Neural progenitor cell (in vitro differentiated cells): ENCODE data around the gene PLCB1.

ENCODE experiments used
- CTCF ChIP-seq: fragments of 200-600 bp; sonication (generic); IDR thresholded peaks from 2 replicates; pipeline ENCODE4 v1.5.1; 2017; ENCODE audit warnings: antibody characterized with exemption, mild to moderate bottlenecking
- EZH2 ChIP-seq: fragments of 200-600 bp; sonication (generic); IDR thresholded peaks from 2 replicates; pipeline ENCODE4 v1.6.1; 2017; ENCODE audit warnings: antibody characterized with exemption, mild to moderate bottlenecking, moderate library complexity

- no peak for TF ChIP-seq CTCF
- TF ChIP-seq EZH2, result no peak
Measured at GRCh38 chr20:8388141-8388540, 256.1 kb downstream of the PLCB1 start.
